Thyroid gland (tissue), 4 donors: Measurements from ENCODE around the gene PCDHA1.
A peak's percentile ranks its signal among the peaks of the same experiment; 100 is the strongest.

Experiments
- POLR2A ChIP-seq, 2 donors: fragments of 450-650 bp; IDR thresholded peaks; one replicate each; pipeline ENCODE4 v1.6.1; 2017; ENCODE audit warnings: antibody characterized with exemption in 2 of 2, mild to moderate bottlenecking in 2 of 2, moderate library complexity in 1 of 2
- TF ChIP-seq, protein P1 (sequence below), 6 experiments: fragments of 200-600 bp in 3 of 6; fragments of 450-650 bp in 3 of 6; sonication (generic) in 3 of 6; IDR thresholded peaks; one replicate each; pipeline ENCODE4 v1.5.1; 2016 to 2019; ENCODE audit warnings: antibody characterized with exemption in 6 of 6, mild to moderate bottlenecking in 2 of 6, inconsistent platforms in 1 of 6, moderate library complexity in 1 of 6

- TF ChIP-seq, protein P1, sequence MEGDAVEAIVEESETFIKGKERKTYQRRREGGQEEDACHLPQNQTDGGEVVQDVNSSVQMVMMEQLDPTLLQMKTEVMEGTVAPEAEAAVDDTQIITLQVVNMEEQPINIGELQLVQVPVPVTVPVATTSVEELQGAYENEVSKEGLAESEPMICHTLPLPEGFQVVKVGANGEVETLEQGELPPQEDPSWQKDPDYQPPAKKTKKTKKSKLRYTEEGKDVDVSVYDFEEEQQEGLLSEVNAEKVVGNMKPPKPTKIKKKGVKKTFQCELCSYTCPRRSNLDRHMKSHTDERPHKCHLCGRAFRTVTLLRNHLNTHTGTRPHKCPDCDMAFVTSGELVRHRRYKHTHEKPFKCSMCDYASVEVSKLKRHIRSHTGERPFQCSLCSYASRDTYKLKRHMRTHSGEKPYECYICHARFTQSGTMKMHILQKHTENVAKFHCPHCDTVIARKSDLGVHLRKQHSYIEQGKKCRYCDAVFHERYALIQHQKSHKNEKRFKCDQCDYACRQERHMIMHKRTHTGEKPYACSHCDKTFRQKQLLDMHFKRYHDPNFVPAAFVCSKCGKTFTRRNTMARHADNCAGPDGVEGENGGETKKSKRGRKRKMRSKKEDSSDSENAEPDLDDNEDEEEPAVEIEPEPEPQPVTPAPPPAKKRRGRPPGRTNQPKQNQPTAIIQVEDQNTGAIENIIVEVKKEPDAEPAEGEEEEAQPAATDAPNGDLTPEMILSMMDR (IDR thresholded peaks at IDR 0.05) = peak in 3 of 6 experiments; percentile 20 to 60 (median 27)
- TF ChIP-seq POLR2A (IDR thresholded peaks at IDR 0.05) = no peak
These were observed 35.7 kb downstream of the PCDHA1 start, which contains the start of gene PCDHA5 for GRCh38 chr5:140821375-140822280.
